GM18868 (cell line): Measurements from ENCODE around the gene LAMC1.
A peak's percentile ranks its signal among the peaks of the same experiment; 100 is the strongest.

Source experiments
- ATAC-seq: cut with Tn5 transposase; IDR thresholded peaks from one replicate; pipeline ENCODE4 v1.9.1; 2021; ENCODE audit warnings: mild to moderate bottlenecking, moderate library complexity; ENCODE audit not compliant: unreplicated experiment

The LAMC1 gene

DNA sequence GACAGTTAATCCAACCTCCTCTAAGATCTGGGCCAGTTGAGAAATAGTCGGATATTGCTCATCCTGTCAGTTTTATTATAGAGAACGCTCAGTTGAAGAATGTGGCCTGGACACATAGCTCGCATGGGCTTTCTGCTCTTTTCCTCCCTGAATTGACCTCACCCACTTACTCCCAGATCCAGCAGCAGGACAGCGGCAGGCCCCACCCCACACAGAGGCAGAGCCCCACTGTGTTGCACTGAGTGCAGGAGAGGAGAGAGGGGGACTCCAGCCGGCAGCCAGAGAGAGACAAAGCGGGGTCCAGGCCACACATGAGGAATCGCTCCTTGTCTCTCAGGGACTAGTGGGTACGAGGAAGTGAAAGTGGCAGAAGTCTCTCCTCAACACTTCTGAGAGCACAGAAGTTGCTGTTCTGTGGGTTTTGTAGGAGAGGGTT, 78.6 kb downstream of the LAMC1 start:
- ATAC-seq = peak; percentile 80

DNA sequence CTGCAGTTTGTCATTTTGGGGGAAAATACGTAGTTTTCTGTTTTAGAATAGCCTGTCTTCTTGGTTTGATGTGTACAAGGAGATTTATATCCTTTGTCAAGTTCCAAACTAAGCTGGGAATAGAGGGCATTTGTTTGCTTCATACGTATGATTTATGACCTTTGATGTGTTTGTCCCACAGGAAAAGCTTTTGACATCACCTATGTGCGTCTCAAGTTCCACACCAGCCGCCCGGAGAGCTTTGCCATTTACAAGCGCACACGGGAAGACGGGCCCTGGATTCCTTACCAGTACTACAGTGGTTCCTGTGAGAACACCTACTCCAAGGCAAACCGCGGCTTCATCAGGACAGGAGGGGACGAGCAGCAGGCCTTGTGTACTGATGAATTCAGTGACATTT, 79.9 kb downstream of the LAMC1 start:
- no peak for ATAC-seq

DNA sequence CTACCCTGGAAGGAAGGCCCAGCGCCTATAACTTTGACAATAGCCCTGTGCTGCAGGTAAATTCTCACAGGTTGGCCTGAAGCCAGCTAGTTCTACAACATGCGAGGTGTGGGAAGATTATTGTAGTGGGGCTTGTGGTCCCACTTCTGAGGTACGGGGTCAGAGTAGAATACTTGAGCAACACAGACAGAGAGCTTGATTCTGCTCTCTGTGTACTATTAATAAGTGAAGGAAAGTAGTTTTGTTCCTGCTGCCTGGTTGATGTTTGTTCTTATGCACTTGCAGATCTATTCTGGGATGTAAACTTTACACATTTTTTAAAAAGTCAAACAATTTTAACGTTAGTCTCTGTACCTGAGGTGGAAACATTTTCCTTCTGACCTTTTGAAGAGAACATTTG, 80.4 kb downstream of the LAMC1 start:
- ATAC-seq = no peak

DNA sequence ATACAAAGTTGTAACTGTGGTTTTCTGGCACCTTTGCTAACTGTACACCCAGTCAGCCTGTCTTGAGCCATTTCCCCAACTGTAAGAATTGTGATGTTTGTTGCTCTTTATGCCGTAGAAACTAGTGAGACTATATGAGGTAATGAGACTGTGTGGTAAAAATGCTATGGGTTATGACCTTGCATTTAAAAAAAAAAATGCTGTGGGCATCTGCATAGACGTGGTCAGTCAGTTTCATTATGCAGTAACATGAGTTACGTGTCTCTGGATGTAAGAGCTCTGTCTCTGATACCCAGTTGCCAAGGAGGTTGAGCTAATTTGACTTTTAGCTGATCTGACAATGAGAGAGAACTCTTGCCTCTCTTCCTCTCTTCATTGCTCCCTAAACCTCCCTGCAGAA, 82.2 kb downstream of the LAMC1 start:
- ATAC-seq = no peak

DNA sequence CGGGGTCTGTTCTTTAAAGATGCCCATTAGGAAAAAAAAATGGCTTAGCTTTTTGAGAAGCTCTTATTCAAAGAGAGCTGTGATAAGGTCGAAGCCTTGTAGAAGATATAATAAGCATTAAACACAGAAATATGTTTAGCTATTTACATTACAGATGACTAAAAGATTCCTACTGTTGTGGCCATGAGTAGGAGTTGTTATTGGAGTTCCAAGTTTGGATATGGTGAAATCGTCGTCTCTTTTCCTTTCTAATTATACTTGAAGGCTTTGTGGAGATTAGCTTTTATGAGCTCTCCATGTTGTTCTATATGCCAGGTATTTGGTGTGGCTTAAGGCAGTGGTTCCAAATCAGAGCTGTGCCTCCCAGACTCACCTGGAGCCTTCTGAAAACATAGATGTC, 82.9 kb downstream of the LAMC1 start:
- no peak for ATAC-seq

DNA sequence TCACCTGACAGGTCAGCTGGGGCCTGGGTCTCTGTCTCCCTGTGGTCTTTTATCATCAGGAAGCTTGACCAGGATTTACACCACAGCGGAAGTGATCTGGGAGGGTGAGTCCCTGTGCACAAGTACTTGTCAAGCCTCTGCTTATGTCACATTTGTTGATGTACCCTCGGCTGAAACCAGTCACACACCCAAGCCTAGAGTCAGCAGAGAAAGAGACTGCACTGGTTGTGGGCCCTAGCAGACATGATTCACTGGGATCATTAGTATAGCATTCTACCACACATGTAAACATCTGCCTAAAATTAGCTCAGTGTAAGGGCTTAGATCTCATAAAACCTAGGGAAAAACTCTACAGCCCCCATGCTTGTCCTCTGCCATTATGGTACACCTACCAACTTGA, 83.5 kb downstream of the LAMC1 start:
- no peak for ATAC-seq

DNA sequence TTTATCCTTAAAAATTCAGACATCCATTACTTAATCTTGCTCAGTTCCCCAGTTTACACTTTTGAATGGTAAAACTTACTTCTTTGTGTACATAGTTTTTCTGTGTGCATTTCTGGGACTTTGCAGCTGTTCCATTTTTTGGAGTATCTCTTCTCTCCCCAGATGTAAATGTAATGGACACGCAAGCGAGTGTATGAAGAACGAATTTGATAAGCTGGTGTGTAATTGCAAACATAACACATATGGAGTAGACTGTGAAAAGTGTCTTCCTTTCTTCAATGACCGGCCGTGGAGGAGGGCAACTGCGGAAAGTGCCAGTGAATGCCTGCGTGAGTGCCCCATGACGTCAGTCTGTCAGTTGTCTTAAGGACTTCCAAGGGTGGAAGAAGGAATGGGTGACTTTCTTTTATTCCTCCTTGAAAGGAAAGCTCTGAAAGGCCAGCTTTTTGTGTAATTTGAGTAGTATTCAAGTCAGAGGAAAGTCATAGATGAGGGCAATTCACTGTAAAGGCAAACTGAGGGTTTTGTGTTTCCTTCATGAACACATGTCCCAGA, 87.2 kb downstream of the LAMC1 start:
- ATAC-seq = no peak

DNA sequence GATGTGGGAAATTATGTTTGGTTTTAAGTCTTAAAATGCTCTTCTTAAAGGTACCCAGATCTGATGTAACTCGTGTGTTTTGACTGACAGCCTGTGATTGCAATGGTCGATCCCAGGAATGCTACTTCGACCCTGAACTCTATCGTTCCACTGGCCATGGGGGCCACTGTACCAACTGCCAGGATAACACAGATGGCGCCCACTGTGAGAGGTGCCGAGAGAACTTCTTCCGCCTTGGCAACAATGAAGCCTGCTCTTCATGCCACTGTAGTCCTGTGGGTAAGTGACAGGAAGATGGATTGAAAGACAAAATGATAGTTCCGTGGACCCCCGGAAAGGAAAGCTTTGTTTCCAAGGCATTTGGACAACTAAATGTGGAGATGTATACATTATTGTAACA, 91.2 kb downstream of the LAMC1 start:
- ATAC-seq = no peak

DNA sequence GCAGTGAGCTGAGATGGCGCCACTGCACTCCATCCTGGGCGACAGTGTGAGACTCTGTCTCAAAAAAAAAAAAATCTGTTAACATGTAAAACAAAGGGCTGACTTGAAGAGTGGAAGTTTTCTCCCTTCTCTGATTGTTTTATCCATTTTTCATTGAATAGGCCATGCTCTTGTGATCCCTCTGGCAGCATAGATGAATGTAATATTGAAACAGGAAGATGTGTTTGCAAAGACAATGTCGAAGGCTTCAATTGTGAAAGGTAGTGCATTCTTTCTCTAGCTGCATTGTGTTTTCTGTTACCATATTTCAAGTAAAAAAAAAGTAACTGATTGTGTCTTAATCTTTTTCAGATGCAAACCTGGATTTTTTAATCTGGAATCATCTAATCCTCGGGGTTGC, 93.2 kb downstream of the LAMC1 start:
- ATAC-seq = no peak

DNA sequence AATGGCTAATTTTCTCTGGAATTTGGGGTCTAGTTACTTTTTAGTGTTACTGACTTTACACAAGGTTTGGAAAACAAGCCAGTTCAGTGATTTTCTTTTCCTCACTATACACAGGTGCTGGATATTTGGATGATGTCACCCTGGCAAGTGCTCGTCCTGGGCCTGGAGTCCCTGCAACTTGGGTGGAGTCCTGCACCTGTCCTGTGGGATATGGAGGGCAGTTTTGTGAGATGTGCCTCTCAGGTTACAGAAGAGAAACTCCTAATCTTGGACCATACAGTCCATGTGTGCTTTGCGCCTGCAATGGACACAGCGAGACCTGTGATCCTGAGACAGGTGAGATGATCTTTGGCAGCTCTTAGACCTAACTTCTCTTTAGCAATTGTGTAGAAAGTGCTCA, 98.4 kb downstream of the LAMC1 start:
- no peak for ATAC-seq

DNA sequence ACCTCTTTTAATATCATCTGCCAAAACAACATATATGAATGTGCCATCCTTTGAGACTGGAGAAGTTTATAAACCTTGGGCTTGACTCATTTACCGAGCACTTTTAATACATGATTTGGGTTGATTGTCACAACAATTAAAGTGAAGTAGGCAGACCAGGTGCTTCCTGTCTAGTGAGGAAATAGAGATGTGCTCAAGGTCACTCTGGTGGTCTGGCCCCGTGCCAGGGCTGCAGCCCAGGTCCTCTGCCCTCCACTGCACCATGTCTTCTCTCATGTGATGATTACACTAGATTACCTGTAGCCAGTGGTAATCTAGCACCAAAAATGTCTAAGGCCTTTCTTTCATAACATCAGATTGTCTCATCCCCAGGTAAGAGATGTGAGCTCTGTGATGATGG, 101.0 kb downstream of the LAMC1 start:
- no peak for ATAC-seq

DNA sequence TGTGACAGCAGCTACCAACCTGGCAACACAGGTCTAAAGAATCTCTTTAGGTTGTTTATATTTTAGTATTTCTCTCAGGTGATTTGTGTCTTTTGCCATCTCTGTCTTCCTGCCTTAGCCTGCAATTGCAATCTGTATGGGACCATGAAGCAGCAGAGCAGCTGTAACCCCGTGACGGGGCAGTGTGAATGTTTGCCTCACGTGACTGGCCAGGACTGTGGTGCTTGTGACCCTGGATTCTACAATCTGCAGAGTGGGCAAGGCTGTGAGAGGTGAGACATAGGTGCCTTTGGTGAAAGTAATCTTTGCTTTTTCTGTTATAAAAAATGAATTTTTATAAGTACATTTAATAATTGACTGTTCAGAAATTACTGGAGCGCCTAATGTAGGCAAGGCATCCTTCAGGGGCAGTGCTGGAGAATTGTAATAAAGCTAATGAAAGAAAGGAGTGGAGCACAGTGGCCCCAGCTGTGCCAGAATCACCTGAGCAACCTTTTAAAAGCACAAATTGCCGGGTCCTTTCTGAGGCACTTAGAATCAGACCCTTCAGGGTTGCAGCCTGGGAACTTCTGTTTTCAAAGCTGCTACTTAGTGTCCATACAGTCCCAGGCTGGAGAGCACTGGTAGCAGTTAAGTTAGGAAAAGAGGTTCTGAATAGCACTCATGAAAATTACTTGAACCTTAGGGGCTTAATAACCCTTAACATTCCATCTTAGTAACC, 102.2 kb downstream of the LAMC1 start:
- no peak for ATAC-seq

DNA sequence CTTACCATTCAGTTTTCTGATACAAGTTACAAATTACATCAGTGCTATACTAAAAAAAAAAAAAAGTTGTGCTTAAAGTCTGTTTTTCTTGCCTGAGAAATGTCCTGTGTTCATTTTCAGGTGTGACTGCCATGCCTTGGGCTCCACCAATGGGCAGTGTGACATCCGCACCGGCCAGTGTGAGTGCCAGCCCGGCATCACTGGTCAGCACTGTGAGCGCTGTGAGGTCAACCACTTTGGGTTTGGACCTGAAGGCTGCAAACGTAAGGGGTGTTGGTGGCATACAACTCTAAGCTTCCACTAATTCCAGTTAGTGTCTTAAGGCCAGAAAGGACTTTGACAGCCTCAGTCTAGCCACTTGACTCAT, 102.8 kb downstream of the LAMC1 start:
- no peak for ATAC-seq

DNA sequence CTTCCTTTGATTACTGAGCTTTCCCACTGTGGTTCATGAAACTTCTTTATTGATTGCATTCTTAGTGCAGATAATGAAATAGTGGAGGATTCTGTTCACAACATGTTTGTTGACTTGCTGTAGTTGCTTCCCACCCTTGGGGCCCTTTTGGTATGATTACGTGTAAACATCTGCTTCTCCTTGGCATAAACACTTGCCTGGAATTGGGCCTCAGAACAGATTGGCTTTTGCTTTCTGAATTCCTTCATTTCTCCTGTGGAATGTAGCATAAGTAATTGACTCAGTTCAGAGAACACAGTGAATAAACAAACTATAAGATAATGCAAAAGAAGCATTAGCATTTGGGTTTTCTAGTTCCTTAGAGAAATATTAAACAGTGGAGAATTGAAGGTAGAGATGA, 103.3 kb downstream of the LAMC1 start:
- no peak for ATAC-seq

DNA sequence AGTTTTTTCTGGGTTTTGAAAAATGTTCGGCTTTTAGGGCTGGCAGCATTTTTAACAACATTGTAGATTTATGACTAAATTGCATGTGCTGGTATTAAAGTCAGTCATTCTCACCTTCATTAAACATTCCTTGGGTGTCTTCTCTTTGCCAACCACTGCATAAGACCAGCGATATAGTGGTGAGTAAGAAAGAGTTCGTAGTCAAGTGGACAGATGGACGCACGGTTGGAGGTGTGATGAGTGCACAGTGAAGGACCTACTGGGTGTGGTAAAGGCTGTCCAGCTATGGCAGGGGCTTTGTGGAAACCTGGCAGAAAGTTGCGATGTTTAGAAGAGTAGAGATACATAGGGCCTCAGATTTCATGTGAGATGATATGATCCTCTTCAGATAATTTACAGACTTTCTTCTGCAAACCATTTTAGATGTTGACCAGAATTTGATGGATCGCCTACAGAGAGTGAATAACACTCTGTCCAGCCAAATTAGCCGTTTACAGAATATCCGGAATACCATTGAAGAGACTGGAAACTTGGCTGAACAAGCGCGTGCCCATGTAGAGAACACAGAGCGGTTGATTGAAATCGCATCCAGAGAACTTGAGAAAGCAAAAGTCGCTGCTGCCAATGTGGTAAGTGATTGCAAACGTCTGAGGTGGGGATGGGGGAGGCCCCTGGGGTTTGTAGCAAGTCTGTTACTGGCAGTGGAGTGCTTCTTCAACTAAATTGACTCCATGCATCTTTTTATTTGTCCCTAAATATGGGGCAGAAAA, 106.9 kb downstream of the LAMC1 start:
- ATAC-seq = no peak

DNA sequence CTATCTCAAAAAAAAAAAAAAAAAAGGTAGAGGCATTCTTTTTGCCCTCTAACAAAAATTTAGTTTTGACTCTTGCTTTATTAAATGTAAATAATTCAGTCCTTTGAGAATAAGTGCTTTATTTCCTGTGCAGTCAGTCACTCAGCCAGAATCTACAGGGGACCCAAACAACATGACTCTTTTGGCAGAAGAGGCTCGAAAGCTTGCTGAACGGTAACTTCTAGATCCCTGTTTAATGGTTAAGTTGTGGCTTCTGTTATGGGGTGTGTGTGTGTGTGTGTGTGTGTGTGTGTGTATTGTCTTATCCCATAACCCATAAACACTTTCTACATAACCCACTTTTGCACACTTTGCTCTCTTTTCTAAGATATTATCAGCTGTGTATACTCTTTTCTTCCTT, 107.9 kb downstream of the LAMC1 start:
- ATAC-seq = no peak

DNA sequence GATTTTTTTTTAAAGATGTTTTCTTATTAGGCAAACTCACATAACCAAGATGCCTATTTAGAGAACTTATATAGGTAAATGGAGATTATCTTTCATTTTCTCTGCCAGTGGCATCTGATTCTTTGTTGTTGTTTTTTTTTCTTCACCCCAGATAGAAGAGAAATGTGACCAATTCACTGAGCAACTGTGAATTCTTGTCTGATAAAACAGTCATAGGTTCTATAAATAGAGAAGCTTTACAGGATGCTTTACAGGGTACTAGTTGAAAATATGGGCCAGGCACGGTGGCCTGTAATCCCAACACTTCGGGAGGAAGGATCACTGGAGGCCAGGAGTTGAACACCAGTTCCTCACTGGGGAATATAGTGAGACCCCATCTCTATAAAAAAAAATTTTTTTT, 112.1 kb downstream of the LAMC1 start:
- no peak for ATAC-seq

DNA sequence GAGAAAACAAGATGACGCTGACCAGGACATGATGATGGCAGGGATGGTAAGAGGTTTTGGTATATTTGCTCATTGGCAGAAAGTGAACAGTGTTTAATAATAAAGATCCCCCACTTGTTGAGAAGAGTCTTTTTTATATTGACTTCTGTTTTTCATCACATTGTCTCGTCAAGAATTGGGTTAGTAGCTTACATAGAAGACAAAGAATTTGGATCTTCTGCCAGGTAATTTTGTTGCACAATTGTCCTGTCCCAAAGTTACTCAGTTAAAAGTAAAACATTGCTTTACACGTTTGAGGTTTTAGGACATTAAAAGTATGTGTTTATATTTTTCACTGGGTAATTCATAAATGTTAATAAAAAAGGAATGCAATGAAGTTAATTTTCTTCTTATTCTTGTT, 114.6 kb downstream of the LAMC1 start:
- no peak for ATAC-seq

DNA sequence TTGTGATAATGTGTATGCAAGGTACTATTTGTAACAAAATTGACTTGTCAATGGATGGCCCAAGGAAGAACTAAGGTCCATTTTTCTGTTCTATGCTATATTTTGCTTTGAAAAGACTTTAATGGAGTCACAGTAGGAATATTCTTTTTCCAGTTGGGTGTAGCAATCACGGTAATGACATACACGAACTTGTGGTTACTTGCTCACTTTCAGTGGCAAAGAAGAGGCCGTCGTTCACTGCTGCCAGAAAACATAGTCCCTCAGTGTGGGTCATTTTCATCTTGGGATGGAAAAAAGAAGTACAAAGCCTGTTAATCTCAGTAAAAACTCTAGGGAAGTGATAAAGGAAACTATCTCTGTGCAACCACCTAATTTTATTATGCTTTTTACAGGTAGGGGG, 115.1 kb downstream of the LAMC1 start:
- ATAC-seq = no peak

DNA sequence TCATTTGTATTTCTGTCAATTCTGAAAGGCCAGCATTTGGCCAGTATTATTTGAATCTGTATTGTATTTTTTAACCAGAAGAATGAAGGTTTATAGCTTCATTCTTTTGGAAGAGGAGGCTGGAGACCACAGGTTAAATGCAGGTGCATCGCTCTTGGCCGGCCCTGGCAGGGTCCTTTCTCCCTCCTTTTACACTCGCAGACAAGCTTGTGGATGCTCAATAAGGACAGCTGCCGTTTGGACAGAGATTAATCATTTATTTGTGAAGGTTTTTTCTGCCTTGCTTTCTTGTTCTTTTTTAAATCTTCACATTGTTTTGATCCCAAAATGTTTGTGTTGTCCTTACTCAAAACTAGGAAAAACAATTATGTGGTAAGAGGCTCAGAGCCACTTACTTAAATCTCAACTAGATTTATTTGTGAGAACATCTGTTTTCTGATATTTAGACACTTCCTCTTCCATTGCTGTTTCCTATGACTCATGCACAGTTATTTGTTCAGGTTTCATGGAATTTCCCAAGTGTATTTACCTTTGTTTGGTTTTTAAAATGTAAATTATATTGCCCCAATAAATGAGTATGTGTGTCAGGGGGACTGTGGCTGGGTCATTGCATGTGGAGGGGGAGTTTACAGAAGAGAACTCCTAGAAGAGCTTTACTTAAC, 116.2 kb downstream of the LAMC1 start:
- no peak for ATAC-seq

DNA sequence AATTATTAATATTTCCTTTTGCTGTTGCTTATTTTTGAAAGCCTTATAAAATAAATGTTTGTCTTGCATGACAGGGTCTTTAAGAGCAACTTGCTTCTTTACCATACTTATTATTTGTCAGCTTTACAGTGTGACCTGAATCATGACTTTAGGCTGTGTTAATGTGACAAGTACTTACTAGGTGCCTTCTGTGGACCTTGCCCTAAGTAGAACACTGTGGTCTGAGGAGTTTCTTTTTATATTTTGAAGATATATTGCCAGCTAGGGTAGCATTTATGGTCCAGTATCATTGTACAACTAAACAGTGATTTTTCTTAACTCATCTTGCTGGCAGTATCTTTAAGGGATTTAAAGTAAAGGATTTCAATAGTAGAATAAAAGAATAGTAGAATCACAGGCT, 117.4 kb downstream of the LAMC1 start:
- ATAC-seq = no peak

DNA sequence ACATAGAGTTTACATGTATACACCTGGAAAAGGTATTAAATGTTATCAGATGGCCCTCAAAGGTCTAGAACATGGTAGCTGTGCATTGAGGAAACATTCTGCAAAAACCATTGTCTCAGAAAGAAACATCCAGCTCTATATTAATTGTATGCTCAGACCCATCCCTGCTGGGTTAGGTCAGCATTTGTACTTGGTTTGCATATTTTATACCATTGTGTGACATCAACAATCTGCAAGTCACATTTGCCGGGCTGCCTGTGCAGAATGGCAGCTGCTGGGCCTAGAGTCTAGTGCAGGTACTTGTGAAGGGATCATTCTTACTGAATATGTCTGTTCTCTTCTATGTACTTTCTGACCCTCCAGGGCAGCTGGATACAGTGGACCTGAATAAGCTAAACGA, 119.0 kb downstream of the LAMC1 start:
- no peak for ATAC-seq
